HG02973 (cell line): ENCODE data around the gene FSD2.
A peak's percentile ranks its signal among the peaks of the same experiment; 100 is the strongest.
"Not testable (repeated sequence)": the region's sequence is repeated elsewhere in the genome, so short reads cannot be mapped to it uniquely, and the experiment has no call there.

Experiments used
- ATAC-seq: cut with Tn5 transposase; IDR thresholded peaks from one replicate; pipeline ENCODE4 v1.9.1; 2021; ENCODE audit warnings: moderate library complexity; ENCODE audit not compliant: unreplicated experiment

FSD2 gene

DNA sequence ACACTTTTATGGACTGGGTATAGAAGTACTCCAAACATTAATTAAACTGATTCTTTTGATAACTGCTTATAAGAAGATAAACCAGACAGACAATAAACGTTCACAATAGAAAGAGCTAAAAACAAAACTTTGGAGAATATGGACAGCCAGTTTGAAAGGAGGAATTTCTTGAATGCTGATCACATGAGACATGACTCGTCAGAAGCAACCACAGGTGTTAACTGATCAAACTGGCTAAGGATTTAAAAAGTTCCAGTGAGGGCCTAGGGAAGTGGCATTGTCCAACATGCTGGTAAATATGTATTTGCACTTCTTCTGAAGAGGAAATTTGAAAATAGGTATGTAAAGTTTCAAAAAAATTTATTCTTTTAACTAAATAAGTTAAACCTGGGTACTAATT lies 66.8 kb downstream of the FSD2 start:
- no peak for ATAC-seq

DNA sequence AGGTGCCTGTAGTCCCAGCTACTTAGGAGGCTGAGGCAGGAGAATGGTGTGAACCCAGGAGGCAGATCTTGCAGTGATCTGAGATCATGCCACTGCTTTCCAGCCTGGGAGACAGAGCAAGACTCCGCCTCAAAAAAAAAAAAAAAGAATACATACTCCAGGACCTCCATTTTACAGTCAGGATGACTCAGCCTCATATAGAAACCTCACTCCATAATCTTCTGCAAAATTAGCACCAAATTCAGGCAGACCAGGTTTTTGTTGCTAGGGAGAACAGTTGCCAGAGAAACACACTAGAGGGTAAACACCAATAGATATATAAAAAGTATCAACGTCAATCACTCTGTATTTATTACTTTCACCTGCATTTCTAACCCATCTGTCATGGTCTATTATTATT lies 67.9 kb downstream of the FSD2 start:
- ATAC-seq: no peak

DNA sequence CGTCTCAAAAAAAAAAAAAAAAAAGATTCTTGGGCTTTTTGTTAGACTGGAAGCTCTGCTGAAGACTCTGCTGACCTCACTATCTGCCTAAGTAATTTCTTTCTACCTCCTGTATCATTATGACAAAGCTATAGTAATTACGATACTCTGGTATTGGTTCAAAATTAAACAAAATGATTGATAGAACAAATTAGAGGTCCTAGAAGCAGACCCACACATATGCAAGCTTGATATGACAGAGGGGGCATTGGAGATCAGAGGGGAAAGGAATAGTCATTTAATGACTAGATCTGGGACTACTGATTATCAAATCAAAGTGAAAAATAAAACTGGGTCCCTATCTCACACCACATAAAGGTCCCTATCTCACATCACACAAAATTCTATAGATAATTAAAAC lies 74.3 kb downstream of the FSD2 start:
- ATAC-seq: no peak

DNA sequence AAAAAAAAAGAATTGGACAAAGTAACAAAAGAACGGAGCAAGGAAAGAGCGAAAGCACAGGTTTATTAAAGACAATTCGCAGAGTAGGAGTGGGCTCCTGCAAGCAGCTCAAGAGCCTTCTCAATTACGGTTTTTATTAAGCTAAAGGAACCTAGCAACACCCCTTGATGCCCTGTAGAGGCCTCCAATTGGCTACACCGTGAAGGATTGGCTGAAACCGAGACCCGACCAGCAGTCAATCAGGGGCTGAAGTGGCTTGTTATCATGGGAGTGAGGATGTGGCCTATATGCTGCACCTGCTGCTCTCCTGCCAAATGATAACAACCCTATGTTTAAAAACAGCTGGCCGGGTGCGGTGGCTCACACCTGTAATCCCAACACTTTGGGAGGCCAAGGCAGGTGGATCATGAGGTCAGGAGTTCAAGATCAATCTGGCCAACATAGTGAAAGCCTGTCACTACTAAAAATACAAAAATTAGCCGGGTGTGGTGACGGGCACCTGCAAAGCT lies 75.8 kb downstream of the FSD2 start:
- ATAC-seq: no peak

DNA sequence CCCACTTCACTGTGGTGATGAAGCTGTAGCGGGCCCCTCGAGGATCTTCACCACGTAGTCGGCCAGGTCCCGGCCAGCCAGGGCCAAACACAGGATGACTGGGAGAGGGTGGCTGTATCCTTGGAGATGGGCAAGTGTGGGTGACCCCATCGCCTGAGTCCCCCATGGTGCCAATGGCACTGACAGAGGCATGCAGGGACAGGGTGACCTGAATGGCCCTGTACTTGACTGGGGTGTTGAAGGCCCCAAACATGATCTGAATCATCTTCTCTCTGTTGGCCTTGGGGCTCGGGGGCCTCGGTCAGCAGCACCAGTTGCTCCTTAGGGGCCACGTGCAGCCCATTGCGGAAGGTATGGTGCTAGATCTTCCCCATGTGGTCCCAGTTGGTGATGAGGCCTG lies 79.1 kb downstream of the FSD2 start:
- ATAC-seq: no peak

DNA sequence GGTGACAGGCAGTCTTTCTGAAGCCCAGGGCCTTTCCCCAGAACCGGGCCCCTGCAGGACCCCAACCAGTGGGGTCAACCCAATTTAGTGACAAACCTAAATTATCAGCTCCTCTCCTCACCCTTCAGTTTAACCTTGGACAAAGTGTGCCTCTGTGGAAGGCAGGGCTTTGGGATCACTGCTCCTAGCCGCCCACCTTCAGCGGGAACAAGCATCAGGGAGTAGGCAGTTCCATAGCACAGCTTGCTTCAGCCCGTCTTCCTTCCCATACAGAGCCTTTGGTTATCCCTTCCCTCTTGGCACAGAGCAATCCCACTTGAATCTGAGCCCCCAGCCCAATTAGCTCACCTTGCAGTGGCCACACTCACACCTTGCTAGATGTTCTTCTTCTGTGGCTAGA lies 90.9 kb downstream of the FSD2 start:
- ATAC-seq: no peak

DNA sequence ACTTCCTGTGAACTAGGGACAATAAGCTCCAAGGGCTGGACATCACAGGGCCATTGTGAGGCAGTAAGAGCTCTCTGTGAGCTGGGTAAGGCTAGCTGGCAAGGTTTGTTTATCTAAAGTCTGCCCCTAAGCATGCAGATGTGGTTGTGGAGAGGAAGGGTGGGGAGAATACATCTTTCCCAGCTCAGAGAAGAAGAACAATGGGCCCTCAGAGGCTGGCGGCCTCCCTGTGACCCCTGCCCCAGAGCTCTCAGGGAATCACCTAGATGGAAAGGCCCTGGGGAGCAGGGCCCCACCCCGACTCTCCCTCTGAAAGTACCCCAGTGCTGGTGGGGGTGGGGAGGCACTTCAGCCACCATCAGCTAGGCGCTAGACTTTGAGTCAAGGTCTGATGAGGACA lies 91.9 kb downstream of the FSD2 start:
- no peak for ATAC-seq

DNA sequence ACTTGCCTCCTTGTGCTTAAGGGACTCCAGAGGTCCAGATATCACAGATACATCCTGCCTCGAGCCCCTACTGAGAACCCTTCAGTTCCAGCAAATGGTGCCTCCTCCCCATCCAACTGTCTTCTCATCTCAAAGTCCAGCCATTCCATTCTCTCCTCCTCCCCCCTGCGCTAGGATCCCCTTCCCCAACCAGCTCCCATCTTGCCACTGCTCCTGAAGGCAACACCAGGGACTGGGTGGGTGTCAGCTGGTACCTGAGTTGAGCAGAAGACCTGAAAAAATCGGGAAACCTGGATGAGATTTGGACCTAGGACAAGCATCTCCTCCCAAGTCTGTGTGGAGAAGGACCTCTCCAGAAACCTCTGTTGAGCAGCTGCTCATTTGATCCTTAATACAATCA lies 93.8 kb downstream of the FSD2 start:
- no peak for ATAC-seq

DNA sequence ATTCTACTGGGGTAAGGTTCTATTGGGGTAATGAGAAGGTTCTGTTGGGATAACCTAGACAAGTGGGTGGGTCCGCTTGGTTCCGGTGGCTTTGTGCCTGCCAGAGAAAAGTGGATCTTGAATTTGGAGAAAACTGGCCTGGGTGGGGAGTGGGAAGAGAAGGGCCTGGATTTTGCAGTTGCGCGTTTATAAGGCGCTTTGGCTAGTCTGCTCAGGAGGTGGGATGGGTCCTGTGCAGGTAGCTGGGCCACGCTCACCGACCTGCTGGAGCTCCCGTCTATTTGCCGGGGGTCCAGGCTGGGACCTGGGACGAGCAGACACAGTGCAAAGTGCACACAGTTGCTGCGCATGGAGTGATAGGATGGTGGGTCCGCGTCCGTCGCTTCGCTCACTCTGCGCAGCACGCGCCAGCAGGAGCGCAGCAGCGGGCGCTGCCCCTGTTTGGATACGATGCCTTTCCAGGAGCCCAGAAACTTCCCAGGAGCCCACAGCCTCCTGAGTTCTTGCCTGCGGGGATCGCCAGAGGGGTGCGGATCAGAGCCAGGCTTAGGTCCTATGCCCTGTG lies 94.9 kb downstream of the FSD2 start:
- ATAC-seq: no peak

DNA sequence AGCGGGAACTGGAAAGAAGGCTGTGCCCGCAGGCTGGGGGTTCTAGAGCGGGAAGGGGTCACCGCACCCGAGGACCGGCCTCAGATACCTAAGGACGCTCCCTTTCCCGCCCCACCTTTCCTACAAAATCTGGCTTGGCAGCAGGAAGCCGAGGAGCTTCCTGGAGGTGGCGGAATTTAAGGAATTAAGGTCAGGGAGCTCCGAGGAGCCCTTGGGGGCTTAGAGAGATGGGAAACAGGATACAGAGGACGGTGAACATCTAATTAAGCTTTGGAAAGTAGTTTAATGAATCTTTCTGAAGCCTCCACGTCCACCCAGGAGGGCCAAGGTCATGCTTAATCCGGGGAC lies 95.7 kb downstream of the FSD2 start:
- ATAC-seq: no peak

DNA sequence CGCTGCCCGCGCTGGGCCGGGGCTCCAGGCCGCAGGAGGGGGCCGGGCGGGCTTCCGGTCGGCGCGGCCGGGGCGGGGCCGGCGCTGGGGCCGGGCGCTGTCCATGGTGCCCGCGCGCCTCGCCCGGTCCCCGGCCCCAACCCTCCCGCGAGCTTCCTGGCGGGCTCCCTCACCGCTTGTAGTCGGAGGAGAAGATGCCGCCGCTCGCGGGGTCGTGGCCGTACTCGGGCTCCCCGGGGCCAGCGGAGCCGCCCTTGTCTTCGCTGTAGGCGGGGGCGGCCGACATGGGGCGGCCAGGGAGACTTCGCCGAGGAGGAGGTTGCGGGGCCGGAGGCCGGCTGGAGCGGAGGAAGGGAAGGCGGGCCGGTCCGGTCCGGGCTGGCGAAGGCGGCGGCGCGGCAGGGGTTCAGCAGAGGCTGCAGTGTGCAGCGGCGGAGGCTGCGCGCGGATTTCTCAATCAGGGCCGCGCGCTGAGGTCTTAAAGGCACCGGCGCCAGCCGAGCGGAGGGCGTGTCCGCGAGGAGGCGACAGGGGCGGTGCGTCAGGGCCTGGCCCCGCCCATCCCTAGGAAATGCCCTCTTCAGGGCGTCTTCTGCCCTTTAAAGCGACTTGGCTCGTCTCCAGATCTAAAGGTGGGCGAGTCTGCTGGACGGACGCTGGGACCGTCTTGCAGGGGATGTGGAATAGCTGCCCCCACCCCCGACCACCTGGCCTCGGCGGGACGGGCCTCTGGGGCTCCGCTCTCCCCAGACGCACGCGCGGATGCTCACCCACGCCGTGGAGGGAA lies 96.3 kb downstream of the FSD2 start, which contains the start of gene AP3B2:
TSS of gene AP3B2 (minus strand) at position 455 of the 787 bp plus-strand sequence. CDS start at position 286, 169 bp downstream.
- peak; percentile 92 for ATAC-seq

DNA sequence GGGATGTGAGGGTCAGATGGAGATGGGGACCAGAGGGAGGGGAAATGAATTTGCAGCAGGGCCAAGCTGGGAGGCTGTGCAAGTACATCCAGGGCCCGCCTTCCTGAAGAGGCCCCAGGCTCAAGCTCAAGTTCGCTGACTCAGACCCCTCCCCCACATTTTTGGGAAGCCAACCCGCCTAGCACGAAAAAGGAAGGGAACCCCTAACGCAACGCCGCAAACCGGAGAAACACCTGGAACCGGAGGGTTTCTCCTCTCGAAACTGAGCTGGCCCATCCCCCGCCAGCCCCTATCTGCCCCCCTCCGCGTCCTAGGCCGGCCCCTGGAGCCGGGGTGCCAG lies 96.8 kb downstream of the FSD2 start:
- no peak for ATAC-seq

DNA sequence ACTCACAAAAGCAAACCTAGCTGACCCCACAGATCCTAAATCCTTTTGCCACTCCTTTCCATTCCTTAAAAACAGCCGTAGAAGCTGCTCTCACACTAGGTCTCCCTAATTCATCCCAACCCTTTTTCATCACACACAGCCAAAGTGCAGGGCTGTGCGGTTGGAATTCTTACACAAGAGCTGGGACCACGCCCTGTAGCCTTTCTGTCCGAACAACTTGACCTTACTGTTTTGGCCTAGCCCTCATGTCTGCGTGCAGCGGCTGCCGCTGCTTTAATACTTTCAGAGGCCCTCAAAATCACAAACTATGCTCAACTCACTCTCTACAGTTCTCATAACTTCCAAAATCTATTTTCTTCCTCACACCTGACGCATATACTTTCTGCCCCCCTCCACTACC lies 100.0 kb downstream of the FSD2 start:
- ATAC-seq: not testable (repeated sequence)
